ENCODE data around the gene PDE3A.

Gene PDE3A

DNA sequence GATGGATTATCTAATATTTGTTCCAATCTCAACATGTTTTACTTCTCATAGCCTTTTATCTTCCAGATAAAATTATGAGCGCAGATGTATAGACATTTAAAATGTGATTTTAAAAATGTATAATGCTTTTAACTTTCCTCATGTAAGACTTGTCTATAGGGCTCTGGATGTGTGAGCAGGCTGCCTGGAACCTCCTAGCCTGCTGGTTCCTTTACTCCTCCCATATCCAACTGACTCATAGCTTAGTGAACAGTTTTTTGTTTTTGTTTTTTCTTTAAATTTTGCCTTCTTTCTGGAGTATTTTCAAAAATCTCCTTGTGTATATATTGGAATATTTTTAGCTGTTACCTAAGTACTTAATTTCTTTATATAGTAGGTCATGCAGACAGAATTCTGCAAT, 115.4 kb downstream of the PDE3A start:
- no peaks in the 10 kb centered on the region for H3F3A ChIP-seq (ENCODE audit: control insufficient read depth, insufficient read depth)
- no peaks in the 10 kb centered on the region for H4K20me1 ChIP-seq (ENCODE audit: control insufficient read depth, insufficient read depth, low read depth, low read length)
- H3K4me2 ChIP-seq (ENCODE audit: low read length): no peak overlapping the region
- no peaks in the 10 kb centered on the region for H3K4me1 ChIP-seq (ENCODE audit: control insufficient read depth, low read length)
- H3K27me3 ChIP-seq (ENCODE audit: control insufficient read depth, low read length): no peaks in the 10 kb centered on the region
- H3K9me3 ChIP-seq (ENCODE audit: control insufficient read depth, insufficient read depth, low read length): no peaks in the 10 kb centered on the region
- H3K4me3 ChIP-seq (ENCODE audit: low read length): no peak overlapping the region
- H3K27ac ChIP-seq (ENCODE audit: low read depth, low read length): no peak overlapping the region
- H3K79me2 ChIP-seq (ENCODE audit: control insufficient read depth, low read length): no peaks in the 10 kb centered on the region
- no peak for TF ChIP-seq EZH2phosphoT487 (IDR thresholded peaks at IDR 0.05; ENCODE audit: borderline replicate concordance, low read length)
- TF ChIP-seq, protein P1, sequence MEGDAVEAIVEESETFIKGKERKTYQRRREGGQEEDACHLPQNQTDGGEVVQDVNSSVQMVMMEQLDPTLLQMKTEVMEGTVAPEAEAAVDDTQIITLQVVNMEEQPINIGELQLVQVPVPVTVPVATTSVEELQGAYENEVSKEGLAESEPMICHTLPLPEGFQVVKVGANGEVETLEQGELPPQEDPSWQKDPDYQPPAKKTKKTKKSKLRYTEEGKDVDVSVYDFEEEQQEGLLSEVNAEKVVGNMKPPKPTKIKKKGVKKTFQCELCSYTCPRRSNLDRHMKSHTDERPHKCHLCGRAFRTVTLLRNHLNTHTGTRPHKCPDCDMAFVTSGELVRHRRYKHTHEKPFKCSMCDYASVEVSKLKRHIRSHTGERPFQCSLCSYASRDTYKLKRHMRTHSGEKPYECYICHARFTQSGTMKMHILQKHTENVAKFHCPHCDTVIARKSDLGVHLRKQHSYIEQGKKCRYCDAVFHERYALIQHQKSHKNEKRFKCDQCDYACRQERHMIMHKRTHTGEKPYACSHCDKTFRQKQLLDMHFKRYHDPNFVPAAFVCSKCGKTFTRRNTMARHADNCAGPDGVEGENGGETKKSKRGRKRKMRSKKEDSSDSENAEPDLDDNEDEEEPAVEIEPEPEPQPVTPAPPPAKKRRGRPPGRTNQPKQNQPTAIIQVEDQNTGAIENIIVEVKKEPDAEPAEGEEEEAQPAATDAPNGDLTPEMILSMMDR (IDR thresholded peaks at IDR 0.05; ENCODE audit: low read depth, low read length, poor library complexity, severe bottlenecking): no peak
- no peaks in the 10 kb centered on the region for H3K9me2 ChIP-seq (replicated peaks; ENCODE audit: control insufficient read depth, low read length)
- no peaks in the 10 kb centered on the region for H3K36me3 ChIP-seq (ENCODE audit: control insufficient read depth, low read length)

DNA sequence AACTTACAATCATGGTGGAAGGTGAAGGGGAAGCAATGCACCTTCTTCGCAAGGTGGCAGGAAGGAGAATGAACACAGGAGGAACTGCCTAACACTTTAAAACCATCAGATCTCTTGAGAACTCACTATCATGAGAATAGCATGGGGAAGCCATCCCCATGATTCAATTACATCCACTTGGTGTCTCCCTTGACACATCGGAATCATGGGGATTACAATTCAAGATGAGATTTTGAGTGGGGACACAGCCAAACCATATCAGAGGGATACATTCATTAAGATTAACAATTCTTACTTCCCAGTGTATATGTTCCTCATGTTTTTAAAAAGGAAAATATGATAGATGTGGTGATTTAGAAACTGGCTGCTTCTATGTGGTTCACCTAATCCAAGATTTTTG, 117.9 kb downstream of the PDE3A start:
- Histone ChIP-seq H3F3A (ENCODE audit: control insufficient read depth, insufficient read depth) (no peaks in the 10 kb centered on the region), H4K20me1 (ENCODE audit: control insufficient read depth, insufficient read depth, low read depth, low read length) (no peaks in the 10 kb centered on the region), H3K9me3 (ENCODE audit: control insufficient read depth, insufficient read depth, low read length) (no peaks in the 10 kb centered on the region), H3K27ac (ENCODE audit: low read depth, low read length) (no peak overlapping the region), H3K4me3 (ENCODE audit: low read length) (no peak overlapping the region), H3K27me3 (ENCODE audit: control insufficient read depth, low read length) (no peaks in the 10 kb centered on the region), H3K79me2 (ENCODE audit: control insufficient read depth, low read length) (no peaks in the 10 kb centered on the region), H3K4me1 (ENCODE audit: control insufficient read depth, low read length) (no peaks in the 10 kb centered on the region), H3K36me3 (ENCODE audit: control insufficient read depth, low read length) (no peaks in the 10 kb centered on the region), H3K4me2 (ENCODE audit: low read length) (no peak overlapping the region), H3K9me2 (replicated peaks; ENCODE audit: control insufficient read depth, low read length) (no peaks in the 10 kb centered on the region)
- TF ChIP-seq, protein P1 (IDR thresholded peaks at IDR 0.05; ENCODE audit: low read depth, low read length, poor library complexity, severe bottlenecking): no peak
- TF ChIP-seq EZH2phosphoT487 (IDR thresholded peaks at IDR 0.05; ENCODE audit: borderline replicate concordance, low read length): no peak

DNA sequence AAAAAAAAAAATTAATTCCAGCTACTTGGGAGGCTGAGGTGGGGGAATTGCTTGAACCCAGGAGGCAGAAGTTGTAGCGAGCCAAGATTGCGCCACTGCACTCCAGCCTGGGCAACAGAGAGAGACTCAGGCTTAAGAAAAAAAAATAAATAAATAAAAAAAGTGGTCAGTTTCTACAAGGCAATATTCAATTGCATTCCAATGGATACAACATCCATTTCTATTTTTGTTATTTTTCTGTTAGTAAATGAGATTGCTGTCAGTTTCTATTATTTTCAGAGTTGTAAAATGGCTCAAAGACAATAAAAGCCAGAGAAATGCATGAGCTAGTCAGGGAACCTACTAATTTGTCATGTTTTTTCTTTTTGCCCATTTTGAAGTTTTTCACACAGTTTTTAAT, 119.2 kb downstream of the PDE3A start:
- no peak overlapping the region for H3K4me3 ChIP-seq (ENCODE audit: low read length)
- no peaks in the 10 kb centered on the region for H3K36me3 ChIP-seq (ENCODE audit: control insufficient read depth, low read length)
- H3K27ac ChIP-seq (ENCODE audit: low read depth, low read length): no peak overlapping the region
- H3K27me3 ChIP-seq (ENCODE audit: control insufficient read depth, low read length): no peaks in the 10 kb centered on the region
- TF ChIP-seq, protein P1 (IDR thresholded peaks at IDR 0.05; ENCODE audit: low read depth, low read length, poor library complexity, severe bottlenecking): no peak
- no peak for TF ChIP-seq EZH2phosphoT487 (IDR thresholded peaks at IDR 0.05; ENCODE audit: borderline replicate concordance, low read length)
- H3K4me1 ChIP-seq (ENCODE audit: control insufficient read depth, low read length): no peaks in the 10 kb centered on the region
- H4K20me1 ChIP-seq (ENCODE audit: control insufficient read depth, insufficient read depth, low read depth, low read length): no peaks in the 10 kb centered on the region
- H3K9me3 ChIP-seq (ENCODE audit: control insufficient read depth, insufficient read depth, low read length): no peaks in the 10 kb centered on the region
- H3K4me2 ChIP-seq (ENCODE audit: low read length): no peak overlapping the region
- no peaks in the 10 kb centered on the region for H3K79me2 ChIP-seq (ENCODE audit: control insufficient read depth, low read length)
- H3F3A ChIP-seq (ENCODE audit: control insufficient read depth, insufficient read depth): no peaks in the 10 kb centered on the region
- H3K9me2 ChIP-seq (replicated peaks; ENCODE audit: control insufficient read depth, low read length): no peaks in the 10 kb centered on the region

DNA sequence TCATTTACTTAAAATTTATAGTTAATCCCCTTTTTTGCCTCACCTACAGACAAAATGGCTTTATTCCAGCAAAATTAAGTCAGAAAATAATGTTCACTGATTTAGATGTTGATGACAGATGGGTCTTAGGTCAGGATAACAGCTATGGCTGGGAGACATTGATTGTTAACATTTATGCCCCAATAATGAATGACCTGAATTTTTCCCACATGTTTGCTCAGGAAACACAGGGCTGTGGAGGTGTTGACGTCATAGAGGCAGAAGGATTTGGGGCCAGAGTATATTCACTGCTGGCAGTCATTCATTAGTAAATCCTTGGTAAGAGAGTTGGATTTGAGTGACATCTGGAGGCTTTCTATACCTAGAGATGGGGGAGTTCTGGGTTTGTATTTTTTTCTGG, 121.3 kb downstream of the PDE3A start:
- Histone ChIP-seq H3F3A (ENCODE audit: control insufficient read depth, insufficient read depth) (no peaks in the 10 kb centered on the region), H3K4me2 (ENCODE audit: low read length) (no peak overlapping the region), H3K27me3 (ENCODE audit: control insufficient read depth, low read length) (no peaks in the 10 kb centered on the region), H3K4me3 (ENCODE audit: low read length) (no peak overlapping the region), H4K20me1 (ENCODE audit: control insufficient read depth, insufficient read depth, low read depth, low read length) (no peaks in the 10 kb centered on the region), H3K79me2 (ENCODE audit: control insufficient read depth, low read length) (no peaks in the 10 kb centered on the region), H3K27ac (ENCODE audit: low read depth, low read length) (no peak overlapping the region), H3K36me3 (ENCODE audit: control insufficient read depth, low read length) (no peaks in the 10 kb centered on the region), H3K9me2 (replicated peaks; ENCODE audit: control insufficient read depth, low read length) (no peaks in the 10 kb centered on the region), H3K9me3 (ENCODE audit: control insufficient read depth, insufficient read depth, low read length) (no peaks in the 10 kb centered on the region), H3K4me1 (ENCODE audit: control insufficient read depth, low read length) (no peaks in the 10 kb centered on the region)
- TF ChIP-seq, protein P1 (IDR thresholded peaks at IDR 0.05; ENCODE audit: low read depth, low read length, poor library complexity, severe bottlenecking): no peak
- no peak for TF ChIP-seq EZH2phosphoT487 (IDR thresholded peaks at IDR 0.05; ENCODE audit: borderline replicate concordance, low read length)

All from DOHH2 (cell line).